ENCODE results near the gene NSMF. TPM values are rescaled to one million over a fixed set of nuclear protein-coding genes. Genes with fewer than 3 reads are reported as not detected.

NSMF gene
- polyA plus RNA-seq, 1 donor (not counting 4 experiments of a cell fraction or from before 2014, with no cell fraction given), result 29.5 TPM

- no peaks in the 10 kb centered on the region for H3K4me1 ChIP-seq (ENCODE audit: control insufficient read depth, extremely low read depth, insufficient read depth, low read length)
- H3K27me3 ChIP-seq (ENCODE audit: control insufficient read depth, extremely low read depth, insufficient read depth, low read length), result peaks cover 15% of the 10 kb centered on the region
- no peaks in the 10 kb centered on the region for H3K79me2 ChIP-seq (ENCODE audit: control insufficient read depth, insufficient read depth, low read length)
- H3K27ac ChIP-seq (ENCODE audit: control insufficient read depth, insufficient read depth, low read length), result no peak overlapping the region
- no peaks in the 10 kb centered on the region for H3K9me3 ChIP-seq (ENCODE audit: control insufficient read depth, low read depth, low read length)
- no peak for FAIRE-seq
- no peak for DNase-seq (ENCODE audit: low read depth, low spot score)
- H3K9ac ChIP-seq (ENCODE audit: control insufficient read depth, extremely low read depth, insufficient read depth, low read length), result no peak overlapping the region
- no peaks in the 10 kb centered on the region for H3K36me3 ChIP-seq (ENCODE audit: control insufficient read depth in 2 of 2, extremely low read depth in 1 of 2, insufficient read depth in 2 of 2, low read length in 2 of 2)
- H2AFZ ChIP-seq (ENCODE audit: control insufficient read depth, low read length), result no peak overlapping the region
- no peak for TF ChIP-seq CTCF (optimal IDR thresholded peaks at IDR 0.05 in 1 of 3, IDR thresholded peaks at IDR 0.05 in 1 of 3, conservative IDR thresholded peaks at IDR 0.05 in 1 of 3; ENCODE audit: extremely low read depth in 1 of 3, insufficient read depth in 2 of 3, low read length in 3 of 3)
- no peak for TF ChIP-seq EZH2 (IDR thresholded peaks at IDR 0.05; ENCODE audit: low read length)
- H3K4me3 ChIP-seq (ENCODE audit: control insufficient read depth in 2 of 3, extremely low read depth in 1 of 3, insufficient read depth in 2 of 3, low read depth in 1 of 3, low read length in 3 of 3), result no peak overlapping the region
- dilution Hi-C loops (cut with MboI; ENCODE audit: extremely low pct_ligation_motif_present, low sequenced_read_pairs), result no loop called here
- no peak overlapping the region for H3K4me2 ChIP-seq (ENCODE audit: control insufficient read depth, extremely low read depth, insufficient read depth, low read depth, low read length)
- no peaks in the 10 kb centered on the region for H4K20me1 ChIP-seq (ENCODE audit: control insufficient read depth, extremely low read depth, insufficient read depth, low read length)
- no peaks in the 10 kb centered on the region for H3K9me1 ChIP-seq (ENCODE audit: control insufficient read depth, extremely low read depth, insufficient read depth, low read length)
Measured at GRCh38 chr9:137432687-137433348, 26.3 kb downstream of the NSMF start.

- H3K4me3 ChIP-seq (ENCODE audit: control insufficient read depth in 2 of 3, extremely low read depth in 1 of 3, insufficient read depth in 2 of 3, low read depth in 1 of 3, low read length in 3 of 3), result no peak overlapping the region
- H3K4me2 ChIP-seq (ENCODE audit: control insufficient read depth, extremely low read depth, insufficient read depth, low read depth, low read length), result no peak overlapping the region
- H3K36me3 ChIP-seq (ENCODE audit: control insufficient read depth in 2 of 2, extremely low read depth in 1 of 2, insufficient read depth in 2 of 2, low read length in 2 of 2), result no peaks in the 10 kb centered on the region
- no peaks in the 10 kb centered on the region for H4K20me1 ChIP-seq (ENCODE audit: control insufficient read depth, extremely low read depth, insufficient read depth, low read length)
- no peak for FAIRE-seq
- no peak overlapping the region for H3K9ac ChIP-seq (ENCODE audit: control insufficient read depth, extremely low read depth, insufficient read depth, low read length)
- H3K4me1 ChIP-seq (ENCODE audit: control insufficient read depth, extremely low read depth, insufficient read depth, low read length), result no peaks in the 10 kb centered on the region
- no peak overlapping the region for H2AFZ ChIP-seq (ENCODE audit: control insufficient read depth, low read length)
- H3K9me3 ChIP-seq (ENCODE audit: control insufficient read depth, low read depth, low read length), result no peaks in the 10 kb centered on the region
- DNase-seq (ENCODE audit: low read depth, low spot score), result no peak
- TF ChIP-seq EZH2 (IDR thresholded peaks at IDR 0.05; ENCODE audit: low read length) (no peak), CTCF (optimal IDR thresholded peaks at IDR 0.05 in 1 of 3, IDR thresholded peaks at IDR 0.05 in 1 of 3, conservative IDR thresholded peaks at IDR 0.05 in 1 of 3; ENCODE audit: extremely low read depth in 1 of 3, insufficient read depth in 2 of 3, low read length in 3 of 3) (no peak)
- peaks cover 9% of the 10 kb centered on the region for H3K27me3 ChIP-seq (ENCODE audit: control insufficient read depth, extremely low read depth, insufficient read depth, low read length)
- H3K79me2 ChIP-seq (ENCODE audit: control insufficient read depth, insufficient read depth, low read length), result no peaks in the 10 kb centered on the region
- H3K9me1 ChIP-seq (ENCODE audit: control insufficient read depth, extremely low read depth, insufficient read depth, low read length), result no peaks in the 10 kb centered on the region
- no peak overlapping the region for H3K27ac ChIP-seq (ENCODE audit: control insufficient read depth, insufficient read depth, low read length)
- dilution Hi-C loops (cut with MboI; ENCODE audit: extremely low pct_ligation_motif_present, low sequenced_read_pairs), result no loop called here
Measured at GRCh38 chr9:137431416-137431931, 27.7 kb downstream of the NSMF start.

Measured in keratinocyte (primary cell).